B cell (primary cell): ENCODE measurements around the gene IFIT5.

Source experiments
- EZH2 ChIP-seq: IDR thresholded peaks from 2 replicates; pipeline ENCODE4 v1.6.1; 2012; ENCODE audit warnings: borderline replicate concordance, low read depth, mild to moderate bottlenecking, moderate library complexity, low read length; ENCODE audit not compliant: insufficient read depth, poor library complexity, severe bottlenecking
- TF ChIP-seq, protein P1 (sequence below): fragments of 200-600 bp; IDR thresholded peaks from one replicate; pipeline ENCODE4 v1.8.0; 2022; ENCODE audit warnings: antibody characterized with exemption, mild to moderate bottlenecking

DNA sequence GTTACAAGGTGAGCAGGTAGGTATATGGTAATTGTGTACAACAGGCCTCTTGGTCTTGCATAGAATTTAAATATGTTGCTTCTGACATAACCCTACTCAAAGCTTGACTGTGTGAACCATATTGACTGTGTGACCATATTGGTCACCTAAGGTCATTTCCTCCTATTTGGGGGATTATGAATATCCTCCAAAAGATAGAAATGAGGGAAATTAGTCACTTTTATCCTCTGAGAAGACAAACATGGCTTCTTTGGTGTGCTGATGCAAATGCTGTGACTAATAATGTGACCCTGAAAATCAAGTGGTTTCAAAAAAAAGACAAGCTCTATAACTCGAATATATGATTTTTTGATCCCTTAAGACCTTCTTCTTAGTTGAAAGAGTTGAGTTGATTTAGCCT lies 27.9 kb downstream of the IFIT5 start:
- TF ChIP-seq, protein P1, sequence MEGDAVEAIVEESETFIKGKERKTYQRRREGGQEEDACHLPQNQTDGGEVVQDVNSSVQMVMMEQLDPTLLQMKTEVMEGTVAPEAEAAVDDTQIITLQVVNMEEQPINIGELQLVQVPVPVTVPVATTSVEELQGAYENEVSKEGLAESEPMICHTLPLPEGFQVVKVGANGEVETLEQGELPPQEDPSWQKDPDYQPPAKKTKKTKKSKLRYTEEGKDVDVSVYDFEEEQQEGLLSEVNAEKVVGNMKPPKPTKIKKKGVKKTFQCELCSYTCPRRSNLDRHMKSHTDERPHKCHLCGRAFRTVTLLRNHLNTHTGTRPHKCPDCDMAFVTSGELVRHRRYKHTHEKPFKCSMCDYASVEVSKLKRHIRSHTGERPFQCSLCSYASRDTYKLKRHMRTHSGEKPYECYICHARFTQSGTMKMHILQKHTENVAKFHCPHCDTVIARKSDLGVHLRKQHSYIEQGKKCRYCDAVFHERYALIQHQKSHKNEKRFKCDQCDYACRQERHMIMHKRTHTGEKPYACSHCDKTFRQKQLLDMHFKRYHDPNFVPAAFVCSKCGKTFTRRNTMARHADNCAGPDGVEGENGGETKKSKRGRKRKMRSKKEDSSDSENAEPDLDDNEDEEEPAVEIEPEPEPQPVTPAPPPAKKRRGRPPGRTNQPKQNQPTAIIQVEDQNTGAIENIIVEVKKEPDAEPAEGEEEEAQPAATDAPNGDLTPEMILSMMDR: no peak
- no peak for TF ChIP-seq EZH2
